Mesothelial cell of epicardium (in vitro differentiated cells): ENCODE results near the gene GTSF1L. TPM values are rescaled to one million over a fixed set of nuclear protein-coding genes. Genes with fewer than 3 reads are reported as not detected.

Experiments
- DNase-seq, 2 experiments: peaks; one replicate each; pipeline ENCODE4 v3.0.0; 2021; ENCODE audit warnings: low spot score in 2 of 2; ENCODE audit not compliant: unreplicated experiment in 2 of 2
- H3K27ac Mint-ChIP-seq: 2 replicates; pipeline ENCODE4 v1.8.0; 2021; ENCODE audit warnings: mixed read lengths
- H3K27me3 Mint-ChIP-seq: 2 replicates; pipeline ENCODE4 v1.8.0; 2021; ENCODE audit warnings: low read depth, mixed read lengths
- H3K36me3 Mint-ChIP-seq: 2 replicates; pipeline ENCODE4 v1.8.0; 2021; ENCODE audit warnings: mixed read lengths
- H3K4me1 Mint-ChIP-seq: 2 replicates; pipeline ENCODE4 v1.8.0; 2021; ENCODE audit warnings: mixed read lengths
- H3K4me3 Mint-ChIP-seq: 2 replicates; pipeline ENCODE4 v1.8.0; 2021; ENCODE audit warnings: mild to moderate bottlenecking, moderate library complexity, mixed read lengths
- H3K9me3 Mint-ChIP-seq: 2 replicates; pipeline ENCODE4 v1.8.0; 2021; ENCODE audit warnings: mixed read lengths
- total RNA-seq: library from RNA; stranded (reverse); gene quantifications from 3 replicates; pipeline ENCODE4 v1.2.1, GENCODE V29; 2021
- TF ChIP-seq, protein P1 (sequence below): fragments of 200-600 bp; sonication (generic); IDR thresholded peaks from one replicate; pipeline ENCODE4 v1.5.0; 2021; ENCODE audit warnings: antibody characterized with exemption; ENCODE audit not compliant: unreplicated experiment

GTSF1L gene
- total RNA-seq: not detected in 3 replicates

DNA sequence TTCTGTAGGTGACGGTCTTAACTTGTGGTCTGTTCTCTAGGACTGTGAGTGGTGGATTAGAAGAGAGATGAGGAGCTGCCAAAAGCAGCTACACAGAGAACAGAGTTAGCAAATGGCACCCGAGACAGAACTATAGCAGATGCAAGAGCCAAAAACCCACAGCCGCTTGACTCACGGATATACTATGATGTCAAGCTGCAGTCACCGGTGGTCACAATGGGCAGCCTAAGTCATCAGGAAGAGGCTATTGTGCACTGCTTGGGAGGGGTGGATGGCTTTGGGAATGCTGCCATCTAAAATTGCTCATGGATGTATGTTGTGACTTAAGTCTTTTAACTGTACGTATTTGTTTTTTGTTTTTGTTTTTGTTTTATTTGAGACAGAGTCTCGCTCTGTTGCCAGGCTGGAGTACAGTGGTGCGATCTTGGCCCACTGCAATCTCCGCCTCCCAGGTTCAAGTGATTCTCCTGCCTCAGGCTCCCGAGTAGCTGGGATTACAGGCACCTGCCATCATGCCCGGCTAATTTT, at the start of gene GTSF1L:
Gene GTSF1L (minus strand): TSS at position 192 of the 528 bp plus-strand sequence. CDS start 308 bp downstream, outside the sequence.
- TF ChIP-seq, protein P1, sequence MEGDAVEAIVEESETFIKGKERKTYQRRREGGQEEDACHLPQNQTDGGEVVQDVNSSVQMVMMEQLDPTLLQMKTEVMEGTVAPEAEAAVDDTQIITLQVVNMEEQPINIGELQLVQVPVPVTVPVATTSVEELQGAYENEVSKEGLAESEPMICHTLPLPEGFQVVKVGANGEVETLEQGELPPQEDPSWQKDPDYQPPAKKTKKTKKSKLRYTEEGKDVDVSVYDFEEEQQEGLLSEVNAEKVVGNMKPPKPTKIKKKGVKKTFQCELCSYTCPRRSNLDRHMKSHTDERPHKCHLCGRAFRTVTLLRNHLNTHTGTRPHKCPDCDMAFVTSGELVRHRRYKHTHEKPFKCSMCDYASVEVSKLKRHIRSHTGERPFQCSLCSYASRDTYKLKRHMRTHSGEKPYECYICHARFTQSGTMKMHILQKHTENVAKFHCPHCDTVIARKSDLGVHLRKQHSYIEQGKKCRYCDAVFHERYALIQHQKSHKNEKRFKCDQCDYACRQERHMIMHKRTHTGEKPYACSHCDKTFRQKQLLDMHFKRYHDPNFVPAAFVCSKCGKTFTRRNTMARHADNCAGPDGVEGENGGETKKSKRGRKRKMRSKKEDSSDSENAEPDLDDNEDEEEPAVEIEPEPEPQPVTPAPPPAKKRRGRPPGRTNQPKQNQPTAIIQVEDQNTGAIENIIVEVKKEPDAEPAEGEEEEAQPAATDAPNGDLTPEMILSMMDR: no peak
- H3K4me1 Mint-ChIP-seq: no peaks in the 10 kb centered on the region
- H3K4me3 Mint-ChIP-seq: no peak within 1 kb of the TSS
- no peaks in the 10 kb centered on the region for H3K36me3 Mint-ChIP-seq
- no peak within 1 kb of the TSS for H3K27ac Mint-ChIP-seq
- H3K27me3 Mint-ChIP-seq: peaks cover 9% of the 10 kb centered on the region
- DNase-seq: no peak
- peaks cover 7% of the 10 kb centered on the region for H3K9me3 Mint-ChIP-seq

DNA sequence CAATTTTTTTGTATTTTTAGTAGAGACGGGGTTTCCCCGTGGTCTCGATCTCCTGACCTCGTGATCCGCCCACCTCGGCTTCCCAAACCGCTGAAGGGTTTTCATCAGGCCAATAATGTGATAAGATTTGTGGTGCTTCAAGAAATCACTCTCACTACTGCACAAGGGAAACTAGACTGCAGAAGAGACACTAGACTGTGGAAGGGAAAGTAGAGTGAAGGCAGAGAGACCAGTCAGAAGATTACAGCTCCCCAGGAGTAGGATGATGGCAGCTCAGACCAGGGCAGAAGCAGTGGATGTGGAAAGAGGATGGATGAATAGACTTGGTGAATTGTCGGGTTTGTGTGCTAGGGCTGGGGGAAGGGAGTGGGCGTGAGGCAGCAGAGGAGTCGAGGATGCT, 48.0 kb upstream of the GTSF1L start:
- Mint-ChIP-seq H3K4me1 (no peaks in the 10 kb centered on the region), H3K27ac (no peak overlapping the region), H3K36me3 (no peaks in the 10 kb centered on the region), H3K4me3 (no peak overlapping the region), H3K27me3 (peaks cover 32% of the 10 kb centered on the region), H3K9me3 (peaks cover 13% of the 10 kb centered on the region)
- DNase-seq: no peak
- TF ChIP-seq, protein P1: no peak

DNA sequence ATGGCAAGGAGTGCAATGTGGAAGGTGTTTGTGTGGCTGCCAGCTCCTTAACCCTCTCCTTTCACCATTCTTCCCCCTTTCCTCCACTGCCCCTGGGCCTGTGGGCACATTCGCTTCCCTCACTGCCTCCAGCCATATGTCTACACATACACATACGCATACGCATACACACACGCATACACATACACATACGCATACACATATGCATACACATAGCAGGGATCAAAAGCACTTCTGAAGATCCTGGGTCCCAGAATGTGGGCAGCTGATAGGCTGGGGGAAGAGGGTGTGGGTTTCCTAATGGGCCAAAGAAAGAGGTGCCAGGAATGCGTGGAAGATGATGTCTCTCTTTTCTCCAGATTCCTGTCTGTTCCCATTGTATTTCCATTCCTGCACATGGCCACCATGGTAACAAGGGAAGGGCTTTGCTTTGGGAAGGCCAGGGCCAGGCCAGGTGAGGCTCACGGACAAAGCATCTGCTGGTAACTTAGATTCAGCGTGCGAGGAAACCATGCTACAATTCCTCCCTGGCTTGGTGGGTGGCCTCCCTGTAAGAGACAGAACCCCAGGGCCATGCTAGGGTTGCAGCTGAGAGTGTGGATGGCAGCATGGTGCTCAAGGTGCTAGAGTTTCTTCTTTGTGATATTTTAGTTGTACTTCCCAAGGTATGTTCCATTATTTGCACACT, 44.8 kb upstream of the GTSF1L start:
- H3K27me3 Mint-ChIP-seq: peaks cover 53% of the 10 kb centered on the region
- TF ChIP-seq, protein P1: no peak
- H3K36me3 Mint-ChIP-seq: no peaks in the 10 kb centered on the region
- H3K4me1 Mint-ChIP-seq: no peaks in the 10 kb centered on the region
- H3K9me3 Mint-ChIP-seq: no peaks in the 10 kb centered on the region
- no peak overlapping the region for H3K4me3 Mint-ChIP-seq
- H3K27ac Mint-ChIP-seq: no peak overlapping the region
- DNase-seq: no peak

DNA sequence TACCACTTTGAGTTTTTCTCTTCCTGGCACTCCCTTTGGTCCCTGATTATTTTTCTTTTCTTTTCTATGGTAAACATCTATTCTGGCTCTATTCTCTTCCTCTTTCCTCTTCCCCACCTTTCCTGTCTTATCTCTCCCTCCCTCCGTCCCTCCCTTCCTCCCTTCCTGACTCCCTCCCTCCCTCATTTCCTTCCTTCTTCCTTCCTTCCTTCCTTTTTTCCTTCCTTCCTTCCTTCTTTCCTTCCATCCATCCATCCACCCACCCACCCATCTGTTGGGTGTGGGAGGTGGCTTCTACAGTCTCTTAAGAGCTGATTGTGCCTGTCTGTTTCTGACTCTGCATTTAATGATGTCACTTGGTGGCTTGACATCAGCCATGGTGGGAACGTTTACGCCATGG, 43.5 kb upstream of the GTSF1L start:
- no peaks in the 10 kb centered on the region for H3K9me3 Mint-ChIP-seq
- no peak for DNase-seq
- no peaks in the 10 kb centered on the region for H3K36me3 Mint-ChIP-seq
- H3K27ac Mint-ChIP-seq: no peak overlapping the region
- TF ChIP-seq, protein P1: no peak
- H3K27me3 Mint-ChIP-seq: peaks cover 64% of the 10 kb centered on the region
- H3K4me1 Mint-ChIP-seq: peaks cover 2% of the 10 kb centered on the region
- no peak overlapping the region for H3K4me3 Mint-ChIP-seq

DNA sequence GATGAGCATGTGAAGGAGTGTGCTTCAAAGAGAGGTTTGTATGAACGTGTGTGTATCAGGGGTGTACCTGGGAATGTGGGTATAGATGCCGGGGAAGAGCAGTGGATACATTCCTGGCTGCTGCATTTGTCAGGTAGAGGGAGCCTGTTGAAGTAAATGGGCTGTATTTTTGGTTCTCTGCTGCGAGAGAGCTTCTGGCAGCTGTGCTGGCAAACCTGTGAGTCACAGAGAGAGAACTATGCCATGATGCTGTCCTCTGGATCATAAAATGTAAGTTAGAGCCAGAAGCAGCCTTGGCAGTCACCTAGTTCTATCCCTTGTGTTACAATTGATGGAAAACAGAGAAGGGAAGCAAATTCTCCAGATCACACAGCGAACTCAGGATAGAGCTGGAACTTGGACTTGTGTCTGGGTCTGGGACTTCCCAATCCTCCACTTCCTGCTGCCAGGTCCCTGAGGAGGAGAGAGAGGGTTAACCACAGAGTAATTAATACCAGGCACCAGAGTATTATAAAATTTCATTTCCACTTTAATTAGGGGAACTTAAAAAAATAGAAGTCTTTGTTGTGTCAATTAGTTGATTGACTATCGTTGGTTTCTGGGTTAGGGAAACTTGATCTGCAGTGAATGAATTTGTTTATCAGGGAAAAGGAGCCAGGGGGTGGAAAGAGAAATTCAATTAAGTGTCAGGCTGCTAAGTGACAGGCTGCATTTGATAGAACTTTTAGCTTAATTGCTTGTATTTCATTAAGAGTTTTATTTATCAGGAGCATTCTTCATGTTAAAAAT, 41.1 kb upstream of the GTSF1L start:
- no peak overlapping the region for H3K4me3 Mint-ChIP-seq
- H3K27ac Mint-ChIP-seq: no peak overlapping the region
- no peaks in the 10 kb centered on the region for H3K9me3 Mint-ChIP-seq
- H3K36me3 Mint-ChIP-seq: no peaks in the 10 kb centered on the region
- TF ChIP-seq, protein P1: no peak
- H3K27me3 Mint-ChIP-seq: peaks cover 54% of the 10 kb centered on the region
- DNase-seq: no peak
- H3K4me1 Mint-ChIP-seq: peaks cover 2% of the 10 kb centered on the region
